Nephron progenitor cell (in vitro differentiated cells): Measurements from ENCODE around the gene NPW.

Experiments used
- DNase-seq: peaks from one replicate; pipeline ENCODE4 v3.0.0; 2021
- H3K27ac Mint-ChIP-seq: 2 replicates; pipeline ENCODE4 v1.8.0; 2021; ENCODE audit warnings: mild to moderate bottlenecking, moderate library complexity, mixed read lengths
- H3K27me3 Mint-ChIP-seq: 2 replicates; pipeline ENCODE4 v1.8.0; 2021; ENCODE audit warnings: mild to moderate bottlenecking, low read depth, mixed read lengths; ENCODE audit not compliant: poor library complexity
- H3K36me3 Mint-ChIP-seq: 2 replicates; pipeline ENCODE4 v1.8.0; 2021; ENCODE audit warnings: low read depth, mixed read lengths
- H3K4me1 Mint-ChIP-seq: 2 replicates; pipeline ENCODE4 v1.8.0; 2021; ENCODE audit warnings: mixed read lengths
- H3K4me3 Mint-ChIP-seq: 2 replicates; pipeline ENCODE4 v1.8.0; 2021; ENCODE audit warnings: mild to moderate bottlenecking, moderate library complexity, mixed read lengths
- H3K9me3 Mint-ChIP-seq: 2 replicates; pipeline ENCODE4 v1.8.0; 2021; ENCODE audit warnings: mild to moderate bottlenecking, moderate library complexity, mixed read lengths
- CTCF ChIP-seq: fragments of 200-600 bp; sonication (generic); IDR thresholded peaks from 2 replicates; pipeline ENCODE4 v1.5.0; 2021; ENCODE audit warnings: antibody characterized with exemption

NPW gene

GRCh38 chr16:2056077-2056476 lies 36.5 kb downstream of the NPW start:
- DNase-seq = no peak
- Mint-ChIP-seq H3K27me3 (no peaks in the 10 kb centered on the region), H3K36me3 (peaks cover 10% of the 10 kb centered on the region), H3K4me3 (no peak overlapping the region), H3K4me1 (peaks cover 17% of the 10 kb centered on the region), H3K9me3 (no peaks in the 10 kb centered on the region), H3K27ac (peak overlapping the region; percentile 92)
- TF ChIP-seq CTCF = no peak

GRCh38 chr16:2056681-2057407 lies 37.3 kb downstream of the NPW start:
- Mint-ChIP-seq H3K9me3 (no peaks in the 10 kb centered on the region), H3K27ac (no peak overlapping the region), H3K36me3 (peaks cover 3% of the 10 kb centered on the region), H3K4me1 (peaks cover 17% of the 10 kb centered on the region), H3K27me3 (no peaks in the 10 kb centered on the region), H3K4me3 (no peak overlapping the region)
- peak; percentile 35 for TF ChIP-seq CTCF
- DNase-seq = no peak

- DNase-seq = no peak
- no peaks in the 10 kb centered on the region for H3K36me3 Mint-ChIP-seq
- no peaks in the 10 kb centered on the region for H3K27me3 Mint-ChIP-seq
- no peak for TF ChIP-seq CTCF
- H3K27ac Mint-ChIP-seq = no peak overlapping the region
- H3K9me3 Mint-ChIP-seq = no peaks in the 10 kb centered on the region
- no peak overlapping the region for H3K4me3 Mint-ChIP-seq
- peaks cover 17% of the 10 kb centered on the region for H3K4me1 Mint-ChIP-seq
These were observed 37.9 kb downstream of the NPW start for GRCh38 chr16:2057438-2057837.

- H3K4me1 Mint-ChIP-seq = peaks cover 17% of the 10 kb centered on the region
- H3K36me3 Mint-ChIP-seq = peaks cover 3% of the 10 kb centered on the region
- no peak for TF ChIP-seq CTCF
- peak overlapping the region; percentile 67 for H3K27ac Mint-ChIP-seq
- H3K4me3 Mint-ChIP-seq = peak overlapping the region; percentile 25
- H3K9me3 Mint-ChIP-seq = no peaks in the 10 kb centered on the region
- DNase-seq = no peak
- H3K27me3 Mint-ChIP-seq = peaks cover 2% of the 10 kb centered on the region
These were observed 38.8 kb downstream of the NPW start for GRCh38 chr16:2058420-2058819.

- Mint-ChIP-seq H3K27me3 (peaks cover 3% of the 10 kb centered on the region), H3K9me3 (no peaks in the 10 kb centered on the region), H3K36me3 (peaks cover 7% of the 10 kb centered on the region), H3K4me1 (peaks cover 17% of the 10 kb centered on the region), H3K4me3 (no peak overlapping the region), H3K27ac (peak overlapping the region; percentile 67)
- DNase-seq = no peak
- no peak for TF ChIP-seq CTCF
These were observed 39.3 kb downstream of the NPW start for GRCh38 chr16:2058872-2059271.

- peaks cover 3% of the 10 kb centered on the region for H3K27me3 Mint-ChIP-seq
- peaks cover 7% of the 10 kb centered on the region for H3K36me3 Mint-ChIP-seq
- no peak overlapping the region for H3K4me3 Mint-ChIP-seq
- DNase-seq = no peak
- TF ChIP-seq CTCF = no peak
- peaks cover 17% of the 10 kb centered on the region for H3K4me1 Mint-ChIP-seq
- H3K27ac Mint-ChIP-seq = no peak overlapping the region
- H3K9me3 Mint-ChIP-seq = no peaks in the 10 kb centered on the region
These were observed 40.8 kb downstream of the NPW start for GRCh38 chr16:2060346-2060745.
